Ishikawa (cell line): ENCODE results near the gene MLLT3.

Experiments
- CEBPB ChIP-seq: IDR thresholded peaks from 2 replicates; pipeline ENCODE4 v1.6.1; 2012
- CREB1 ChIP-seq: IDR thresholded peaks from 2 replicates; pipeline ENCODE4 v1.6.1; 2012; ENCODE audit warnings: low read depth
- MAX ChIP-seq: IDR thresholded peaks from 2 replicates; pipeline ENCODE4 v1.6.1; 2012
- RAD21 ChIP-seq: IDR thresholded peaks from 2 replicates; pipeline ENCODE4 v1.6.1; 2012; ENCODE audit warnings: low read depth
- TAF1 ChIP-seq: IDR thresholded peaks from 2 replicates; pipeline ENCODE4 v1.6.1; 2012; ENCODE audit warnings: low read depth, mild to moderate bottlenecking

GRCh38 chr9:20650750-20651299 is 28.5 kb upstream of the MLLT3 start:
- TF ChIP-seq TAF1, result no peak
- no peak for TF ChIP-seq CEBPB
- TF ChIP-seq MAX, result no peak
- no peak for TF ChIP-seq CREB1
- TF ChIP-seq RAD21, result no peak
